WTC11 (cell line): ENCODE results near the gene LRRC74B. TPM values are rescaled to one million over a fixed set of nuclear protein-coding genes. Genes with fewer than 3 reads are reported as not detected.
A peak's percentile ranks its signal among the peaks of the same experiment; 100 is the strongest.

Experiments
- ATAC-seq: fragments of 200-7000 bp; cut with Tn5 transposase; 2 replicates; pipeline ENCODE4 v1.10.0; 2021; ENCODE audit warnings: mild to moderate bottlenecking, moderate library complexity
- CTCF ChIA-PET: fragments of 300-600 bp; sonication (Branson Sonifier 250); formaldehyde crosslinking; loops from one replicate; lab custom pipeline; 2021; ENCODE audit warnings: antibody characterized with exemption; lab: Charles Lee
- POLR2A ChIA-PET: fragments of 350-600 bp; sonication (Branson Sonifier 250); formaldehyde crosslinking; loops from one replicate; lab custom pipeline; 2021; ENCODE audit warnings: antibody characterized with exemption; lab: Charles Lee
- DNase-seq: peaks from one replicate; pipeline ENCODE4 v3.0.0; 2021; ENCODE audit warnings: low spot score
- H3K27ac Mint-ChIP-seq: 2 replicates; pipeline ENCODE4 v1.8.0; 2021; ENCODE audit warnings: mixed read lengths
- H3K27me3 Mint-ChIP-seq: 2 replicates; pipeline ENCODE4 v1.8.0; 2021; ENCODE audit warnings: low read depth, mild to moderate bottlenecking, moderate library complexity, mixed read lengths
- H3K36me3 Mint-ChIP-seq: 2 replicates; pipeline ENCODE4 v1.8.0; 2021; ENCODE audit warnings: mixed read lengths
- H3K4me1 Mint-ChIP-seq: 2 replicates; pipeline ENCODE4 v1.8.0; 2022; ENCODE audit warnings: mixed read lengths
- H3K4me3 Mint-ChIP-seq: 2 replicates; pipeline ENCODE4 v1.8.0; 2021; ENCODE audit warnings: mild to moderate bottlenecking, moderate library complexity, mixed read lengths
- H3K9me3 Mint-ChIP-seq: 2 replicates; pipeline ENCODE4 v1.8.0; 2021; ENCODE audit warnings: mixed read lengths
- ESRRA ChIP-seq: sonication (generic); formaldehyde crosslinking; IDR thresholded peaks from 2 replicates; pipeline ENCODE4 v1.8.1; 2022; ENCODE audit warnings: mild to moderate bottlenecking, missing genetic modification reagents, borderline replicate concordance
- FOXP1 ChIP-seq: sonication (generic); formaldehyde crosslinking; IDR thresholded peaks from 2 replicates; pipeline ENCODE4 v1.8.0; 2022; ENCODE audit warnings: missing genetic modification reagents, mild to moderate bottlenecking, moderate library complexity, borderline replicate concordance
- HMGA2 ChIP-seq: fragments of 250-450 bp; sonication (Bioruptor Pico); IDR thresholded peaks from 2 replicates; pipeline ENCODE4 v1.4.0; 2021; ENCODE audit warnings: mild to moderate bottlenecking, moderate library complexity
- JUN ChIP-seq: sonication (generic); formaldehyde crosslinking; IDR thresholded peaks from 2 replicates; pipeline ENCODE4 v1.8.0; 2023; ENCODE audit warnings: mild to moderate bottlenecking, missing genetic modification reagents
- SMAD4 ChIP-seq: sonication (generic); formaldehyde crosslinking; IDR thresholded peaks from 2 replicates; pipeline ENCODE4 v1.8.0; 2022; ENCODE audit warnings: mild to moderate bottlenecking, missing genetic modification reagents
- TCF7 ChIP-seq: sonication (generic); formaldehyde crosslinking; IDR thresholded peaks from 2 replicates; pipeline ENCODE4 v1.8.0; 2022; ENCODE audit warnings: mild to moderate bottlenecking, low read depth, missing genetic modification reagents, moderate library complexity
- TP53 ChIP-seq: sonication (generic); formaldehyde crosslinking; IDR thresholded peaks from 2 replicates; pipeline ENCODE4 v1.8.1; 2023; ENCODE audit warnings: mild to moderate bottlenecking, missing genetic modification reagents
- ZNF121 ChIP-seq: sonication (generic); formaldehyde crosslinking; IDR thresholded peaks from 2 replicates; pipeline ENCODE4 v1.8.0; 2023; ENCODE audit warnings: missing genetic modification reagents
- total RNA-seq: library from RNA; stranded (reverse); gene quantifications from 3 replicates; pipeline ENCODE4 v1.2.3, GENCODE V29; 2021
- TF ChIP-seq, protein P1 (sequence below): fragments of 200-600 bp; IDR thresholded peaks from 2 replicates; pipeline ENCODE4 v1.8.0; 2022; ENCODE audit warnings: antibody characterized with exemption
- TF ChIP-seq, protein P2 (sequence below): sonication (generic); formaldehyde crosslinking; conservative IDR thresholded peaks from 2 replicates; pipeline ENCODE4 v1.8.1; 2022; ENCODE audit warnings: mild to moderate bottlenecking, missing genetic modification reagents
- TF ChIP-seq, protein P3 (sequence below): fragments of 250-450 bp; sonication (Bioruptor Pico); conservative IDR thresholded peaks from 2 replicates; pipeline ENCODE4 v1.9.0; 2021; ENCODE audit warnings: mild to moderate bottlenecking
- TF ChIP-seq, protein P4 (sequence below): fragments of 250-450 bp; sonication (Bioruptor Pico); IDR thresholded peaks from 2 replicates; pipeline ENCODE4 v1.8.0; 2021; ENCODE audit warnings: mild to moderate bottlenecking
- TF ChIP-seq, protein P5 (sequence below): sonication (generic); formaldehyde crosslinking; IDR thresholded peaks from 2 replicates; pipeline ENCODE4 v1.8.1; 2023; ENCODE audit warnings: mild to moderate bottlenecking, missing genetic modification reagents, moderate library complexity
- TF ChIP-seq, protein P6 (sequence below): sonication (generic); formaldehyde crosslinking; IDR thresholded peaks from 2 replicates; pipeline ENCODE4 v1.8.1; 2022; ENCODE audit warnings: low read depth, missing genetic modification reagents, borderline replicate concordance
- TF ChIP-seq, protein P7 (sequence below): sonication (generic); formaldehyde crosslinking; IDR thresholded peaks from 2 replicates; pipeline ENCODE4 v1.8.1; 2023; ENCODE audit warnings: mild to moderate bottlenecking, missing genetic modification reagents
- TF ChIP-seq, protein P8 (sequence below): sonication (generic); formaldehyde crosslinking; IDR thresholded peaks from 2 replicates; pipeline ENCODE4 v1.8.1; 2022; ENCODE audit warnings: mild to moderate bottlenecking, moderate library complexity, missing genetic modification reagents

The LRRC74B gene
- total RNA-seq, 1 experiment from 2014 or later, result not detected

DNA sequence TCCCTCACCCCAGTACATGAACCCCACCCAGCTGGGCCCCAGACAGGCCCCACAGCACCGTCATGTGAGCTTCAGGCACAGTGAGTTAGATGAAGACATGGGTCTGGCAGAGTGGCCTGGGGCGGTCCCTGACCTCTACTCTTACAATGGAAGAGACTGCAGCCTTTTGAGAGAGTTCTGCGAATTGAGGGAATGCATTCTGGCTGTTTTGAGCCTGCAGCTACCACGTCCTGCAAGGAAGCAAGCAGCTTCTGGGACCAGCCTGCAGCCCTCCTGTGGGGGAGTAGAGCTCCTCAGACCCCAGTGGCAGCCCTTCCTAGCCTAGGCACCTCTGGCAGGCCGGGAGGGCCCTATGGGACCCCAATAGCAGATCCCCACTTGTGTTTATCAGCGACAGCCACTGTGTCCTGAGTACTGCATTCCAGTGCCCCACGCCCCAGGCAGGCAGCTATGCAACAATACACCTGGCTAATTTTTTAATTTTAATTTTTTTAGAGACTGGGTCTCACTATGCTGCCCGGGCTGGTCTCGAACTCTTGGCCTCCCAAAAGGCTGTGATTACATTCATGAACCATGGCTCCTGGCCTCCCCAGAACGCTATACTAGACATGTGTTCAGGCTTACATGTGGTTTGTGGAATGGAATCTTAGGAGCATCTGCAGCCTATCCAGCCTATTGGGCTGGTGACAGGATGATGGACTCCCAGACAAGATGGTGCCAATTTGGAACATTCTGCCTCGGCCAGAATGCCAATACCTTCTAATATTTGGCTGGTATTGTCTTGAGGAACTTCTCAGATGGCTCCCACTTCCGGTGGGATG lies 12.7 kb upstream of the LRRC74B start:
- Mint-ChIP-seq H3K27ac (no peak overlapping the region), H3K36me3 (no peaks in the 10 kb centered on the region), H3K27me3 (peaks cover 33% of the 10 kb centered on the region), H3K4me1 (peaks cover 6% of the 10 kb centered on the region), H3K9me3 (no peaks in the 10 kb centered on the region), H3K4me3 (peak overlapping the region; percentile 68)
- TF ChIP-seq ZNF121 (CRISPR knock-in tag), result 0 out of 2 replicates have a peak, but pooled peaks have one; percentile 24
- TF ChIP-seq, protein P1, sequence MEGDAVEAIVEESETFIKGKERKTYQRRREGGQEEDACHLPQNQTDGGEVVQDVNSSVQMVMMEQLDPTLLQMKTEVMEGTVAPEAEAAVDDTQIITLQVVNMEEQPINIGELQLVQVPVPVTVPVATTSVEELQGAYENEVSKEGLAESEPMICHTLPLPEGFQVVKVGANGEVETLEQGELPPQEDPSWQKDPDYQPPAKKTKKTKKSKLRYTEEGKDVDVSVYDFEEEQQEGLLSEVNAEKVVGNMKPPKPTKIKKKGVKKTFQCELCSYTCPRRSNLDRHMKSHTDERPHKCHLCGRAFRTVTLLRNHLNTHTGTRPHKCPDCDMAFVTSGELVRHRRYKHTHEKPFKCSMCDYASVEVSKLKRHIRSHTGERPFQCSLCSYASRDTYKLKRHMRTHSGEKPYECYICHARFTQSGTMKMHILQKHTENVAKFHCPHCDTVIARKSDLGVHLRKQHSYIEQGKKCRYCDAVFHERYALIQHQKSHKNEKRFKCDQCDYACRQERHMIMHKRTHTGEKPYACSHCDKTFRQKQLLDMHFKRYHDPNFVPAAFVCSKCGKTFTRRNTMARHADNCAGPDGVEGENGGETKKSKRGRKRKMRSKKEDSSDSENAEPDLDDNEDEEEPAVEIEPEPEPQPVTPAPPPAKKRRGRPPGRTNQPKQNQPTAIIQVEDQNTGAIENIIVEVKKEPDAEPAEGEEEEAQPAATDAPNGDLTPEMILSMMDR, result no peak
- ChIA-PET POLR2A (interaction anchor here (0.9 kb wide), 1 partner anchor 32 kb away, joined by 5 read pairs; no protein-coding TSS in a partner anchor), CTCF (interaction anchor here (0.6 to 2.1 kb wide), 4 partner anchors 12 to 142 kb away, joined by 3 to 16 read pairs (median 4); no protein-coding TSS in a partner anchor)
- peak; percentile 16; the same call in 1 of the 2 replicates for ATAC-seq
- no peak for DNase-seq

DNA sequence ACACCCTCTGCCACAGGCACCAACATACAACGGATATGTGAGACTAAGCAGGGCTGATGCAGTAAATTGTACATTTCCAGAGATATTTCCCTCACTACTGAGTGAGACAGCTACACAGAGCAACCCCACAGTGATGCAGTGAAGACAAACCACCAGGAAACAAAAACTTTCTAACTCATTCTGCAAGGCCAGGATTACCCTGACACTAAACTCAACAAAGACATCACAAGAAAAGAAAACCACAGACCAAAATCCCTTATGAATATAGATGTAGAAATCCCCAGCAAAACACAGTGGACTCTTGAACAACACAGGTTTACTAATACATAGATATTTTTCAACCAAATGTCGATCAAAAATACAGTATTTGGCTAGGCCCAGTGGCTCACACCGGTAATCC lies 11.9 kb upstream of the LRRC74B start:
- TF ChIP-seq, protein P2, sequence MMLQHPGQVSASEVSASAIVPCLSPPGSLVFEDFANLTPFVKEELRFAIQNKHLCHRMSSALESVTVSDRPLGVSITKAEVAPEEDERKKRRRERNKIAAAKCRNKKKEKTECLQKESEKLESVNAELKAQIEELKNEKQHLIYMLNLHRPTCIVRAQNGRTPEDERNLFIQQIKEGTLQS, result no peak
- ChIA-PET CTCF (interaction anchor here (0.6 kb wide), 1 partner anchor 527 kb away, joined by 5 read pairs; no protein-coding TSS in a partner anchor), POLR2A (no interaction called here)
- Mint-ChIP-seq H3K4me3 (no peak overlapping the region), H3K27me3 (peaks cover 33% of the 10 kb centered on the region), H3K27ac (no peak overlapping the region), H3K9me3 (no peaks in the 10 kb centered on the region), H3K36me3 (no peaks in the 10 kb centered on the region), H3K4me1 (peaks cover 6% of the 10 kb centered on the region)
- no peak for DNase-seq
- ATAC-seq, result no peak

DNA sequence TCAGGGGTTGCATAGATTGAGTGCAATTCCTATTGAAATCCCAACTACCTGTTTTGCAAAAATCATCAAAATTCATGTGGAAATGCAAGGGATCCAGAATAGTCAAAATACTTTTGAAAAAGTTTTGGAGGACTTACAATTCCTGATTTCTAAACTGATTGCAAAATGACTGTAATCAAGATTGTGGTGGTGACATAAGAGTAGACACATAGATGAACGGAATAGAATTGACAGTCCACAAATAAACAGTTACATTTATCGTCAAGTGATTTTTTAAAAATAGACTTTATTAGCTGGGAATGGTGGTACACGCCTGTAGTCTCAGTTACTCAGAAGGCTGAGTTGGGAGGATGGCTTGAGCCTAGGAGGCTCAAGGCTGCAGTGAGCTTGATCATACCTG lies 10.8 kb upstream of the LRRC74B start:
- H3K4me3 Mint-ChIP-seq, result no peak overlapping the region
- no peaks in the 10 kb centered on the region for H3K9me3 Mint-ChIP-seq
- H3K4me1 Mint-ChIP-seq, result no peaks in the 10 kb centered on the region
- CTCF ChIA-PET, result interaction anchor here (1.2 to 1.7 kb wide), 2 partner anchors 20 to 68 kb away, joined by 3 to 5 read pairs; partner anchors contain the start of gene P2RX6
- ATAC-seq, result no peak
- H3K27ac Mint-ChIP-seq, result no peak overlapping the region
- TF ChIP-seq, protein P3, sequence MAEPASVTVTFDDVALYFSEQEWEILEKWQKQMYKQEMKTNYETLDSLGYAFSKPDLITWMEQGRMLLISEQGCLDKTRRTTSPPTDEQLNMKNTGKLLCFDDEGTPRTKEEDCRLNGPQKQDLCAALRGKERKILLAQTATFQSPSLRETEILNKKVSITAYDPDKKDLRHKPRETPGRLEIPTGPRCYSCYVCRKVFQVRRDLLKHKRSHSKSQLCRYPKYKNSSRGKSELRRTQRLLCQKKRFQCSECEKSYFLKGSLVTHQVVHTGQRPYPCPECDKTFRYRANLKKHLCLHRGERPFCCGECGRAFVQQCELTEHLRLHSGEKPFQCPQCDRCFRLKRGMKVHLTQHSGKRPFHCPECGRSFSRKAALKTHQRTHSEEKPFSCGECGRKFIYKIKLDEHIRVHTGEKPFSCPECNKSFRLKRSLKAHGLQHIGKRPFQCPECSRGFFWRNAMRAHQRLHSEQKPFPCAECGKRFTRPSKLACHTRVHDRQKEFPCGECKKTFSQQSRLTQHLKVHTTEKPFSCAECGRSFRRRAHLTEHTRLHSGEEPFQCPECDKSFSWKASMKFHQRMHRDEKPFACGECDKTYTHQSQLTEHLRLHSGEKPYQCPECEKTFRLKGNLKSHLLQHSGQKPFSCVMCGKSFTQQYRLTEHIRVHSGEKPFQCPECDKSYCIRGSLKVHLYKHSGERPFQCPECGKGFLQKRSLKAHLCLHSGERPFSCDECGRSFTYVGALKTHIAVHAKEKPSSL (CRISPR knock-in tag), result no peak
- TF ChIP-seq SMAD4 (CRISPR knock-in tag), result no peak
- TF ChIP-seq JUN (CRISPR knock-in tag), result no peak
- TF ChIP-seq, protein P4, sequence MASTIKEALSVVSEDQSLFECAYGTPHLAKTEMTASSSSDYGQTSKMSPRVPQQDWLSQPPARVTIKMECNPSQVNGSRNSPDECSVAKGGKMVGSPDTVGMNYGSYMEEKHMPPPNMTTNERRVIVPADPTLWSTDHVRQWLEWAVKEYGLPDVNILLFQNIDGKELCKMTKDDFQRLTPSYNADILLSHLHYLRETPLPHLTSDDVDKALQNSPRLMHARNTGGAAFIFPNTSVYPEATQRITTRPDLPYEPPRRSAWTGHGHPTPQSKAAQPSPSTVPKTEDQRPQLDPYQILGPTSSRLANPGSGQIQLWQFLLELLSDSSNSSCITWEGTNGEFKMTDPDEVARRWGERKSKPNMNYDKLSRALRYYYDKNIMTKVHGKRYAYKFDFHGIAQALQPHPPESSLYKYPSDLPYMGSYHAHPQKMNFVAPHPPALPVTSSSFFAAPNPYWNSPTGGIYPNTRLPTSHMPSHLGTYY (CRISPR knock-in tag), result no peak
- TF ChIP-seq TCF7 (CRISPR knock-in tag), result no peak
- TF ChIP-seq, protein P5, sequence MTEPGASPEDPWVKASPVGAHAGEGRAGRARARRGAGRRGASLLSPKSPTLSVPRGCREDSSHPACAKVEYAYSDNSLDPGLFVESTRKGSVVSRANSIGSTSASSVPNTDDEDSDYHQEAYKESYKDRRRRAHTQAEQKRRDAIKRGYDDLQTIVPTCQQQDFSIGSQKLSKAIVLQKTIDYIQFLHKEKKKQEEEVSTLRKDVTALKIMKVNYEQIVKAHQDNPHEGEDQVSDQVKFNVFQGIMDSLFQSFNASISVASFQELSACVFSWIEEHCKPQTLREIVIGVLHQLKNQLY (CRISPR knock-in tag), result no peak
- TF ChIP-seq, all 79 proteins: peak for 0
- peaks cover 33% of the 10 kb centered on the region for H3K27me3 Mint-ChIP-seq
- no peak for DNase-seq
- H3K36me3 Mint-ChIP-seq, result no peaks in the 10 kb centered on the region
- POLR2A ChIA-PET, result no interaction called here

DNA sequence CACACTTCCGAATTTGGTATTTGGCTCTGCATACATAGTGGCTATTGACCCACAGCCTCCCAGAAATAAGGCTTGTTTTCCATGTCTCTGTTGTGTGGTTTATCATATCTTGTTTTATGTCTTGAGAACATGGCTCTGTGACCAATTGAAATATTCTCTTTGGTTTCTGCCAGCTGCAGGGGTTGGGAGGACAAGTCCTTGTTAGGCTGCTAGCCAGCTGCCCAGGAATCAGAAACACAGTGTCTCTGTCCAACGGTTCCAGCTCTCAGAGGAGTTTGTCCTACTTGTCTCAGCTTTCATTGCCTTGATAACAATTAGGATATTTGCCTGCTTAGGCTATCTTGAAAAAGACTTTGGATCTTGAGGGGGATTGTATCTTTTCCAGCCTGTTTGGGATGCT lies 7.3 kb upstream of the LRRC74B start:
- ATAC-seq, result no peak
- TF ChIP-seq FOXP1 (CRISPR knock-in tag) (no peak), ESRRA (CRISPR knock-in tag) (no peak), TP53 (CRISPR knock-in tag) (no peak), HMGA2 (CRISPR knock-in tag) (no peak)
- TF ChIP-seq, protein P6, sequence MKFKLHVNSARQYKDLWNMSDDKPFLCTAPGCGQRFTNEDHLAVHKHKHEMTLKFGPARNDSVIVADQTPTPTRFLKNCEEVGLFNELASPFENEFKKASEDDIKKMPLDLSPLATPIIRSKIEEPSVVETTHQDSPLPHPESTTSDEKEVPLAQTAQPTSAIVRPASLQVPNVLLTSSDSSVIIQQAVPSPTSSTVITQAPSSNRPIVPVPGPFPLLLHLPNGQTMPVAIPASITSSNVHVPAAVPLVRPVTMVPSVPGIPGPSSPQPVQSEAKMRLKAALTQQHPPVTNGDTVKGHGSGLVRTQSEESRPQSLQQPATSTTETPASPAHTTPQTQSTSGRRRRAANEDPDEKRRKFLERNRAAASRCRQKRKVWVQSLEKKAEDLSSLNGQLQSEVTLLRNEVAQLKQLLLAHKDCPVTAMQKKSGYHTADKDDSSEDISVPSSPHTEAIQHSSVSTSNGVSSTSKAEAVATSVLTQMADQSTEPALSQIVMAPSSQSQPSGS, result no peak
- TF ChIP-seq, protein P7, sequence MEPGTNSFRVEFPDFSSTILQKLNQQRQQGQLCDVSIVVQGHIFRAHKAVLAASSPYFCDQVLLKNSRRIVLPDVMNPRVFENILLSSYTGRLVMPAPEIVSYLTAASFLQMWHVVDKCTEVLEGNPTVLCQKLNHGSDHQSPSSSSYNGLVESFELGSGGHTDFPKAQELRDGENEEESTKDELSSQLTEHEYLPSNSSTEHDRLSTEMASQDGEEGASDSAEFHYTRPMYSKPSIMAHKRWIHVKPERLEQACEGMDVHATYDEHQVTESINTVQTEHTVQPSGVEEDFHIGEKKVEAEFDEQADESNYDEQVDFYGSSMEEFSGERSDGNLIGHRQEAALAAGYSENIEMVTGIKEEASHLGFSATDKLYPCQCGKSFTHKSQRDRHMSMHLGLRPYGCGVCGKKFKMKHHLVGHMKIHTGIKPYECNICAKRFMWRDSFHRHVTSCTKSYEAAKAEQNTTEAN, result no peak
- TF ChIP-seq, protein P8, sequence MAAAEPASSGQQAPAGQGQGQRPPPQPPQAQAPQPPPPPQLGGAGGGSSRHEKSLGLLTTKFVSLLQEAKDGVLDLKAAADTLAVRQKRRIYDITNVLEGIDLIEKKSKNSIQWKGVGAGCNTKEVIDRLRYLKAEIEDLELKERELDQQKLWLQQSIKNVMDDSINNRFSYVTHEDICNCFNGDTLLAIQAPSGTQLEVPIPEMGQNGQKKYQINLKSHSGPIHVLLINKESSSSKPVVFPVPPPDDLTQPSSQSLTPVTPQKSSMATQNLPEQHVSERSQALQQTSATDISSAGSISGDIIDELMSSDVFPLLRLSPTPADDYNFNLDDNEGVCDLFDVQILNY, result no peak

More for the DNA sequence above, 7.3 kb upstream of the LRRC74B start:
- Mint-ChIP-seq H3K4me1 (no peaks in the 10 kb centered on the region), H3K27ac (no peak overlapping the region), H3K9me3 (no peaks in the 10 kb centered on the region), H3K36me3 (no peaks in the 10 kb centered on the region), H3K27me3 (peaks cover 11% of the 10 kb centered on the region), H3K4me3 (no peak overlapping the region)
- ChIA-PET POLR2A (no interaction called here), CTCF (interaction anchor here (0.7 to 2.3 kb wide), 3 partner anchors 18 to 65 kb away, joined by 3 to 11 read pairs (median 4); no protein-coding TSS in a partner anchor)
- no peak for DNase-seq
